GM18508 (cell line): ENCODE measurements around the gene NAXE.
"Not testable (repeated sequence)": the region's sequence is repeated elsewhere in the genome, so short reads cannot be mapped to it uniquely, and the experiment has no call there.

Experiments used
- ATAC-seq: cut with Tn5 transposase; IDR thresholded peaks from one replicate; pipeline ENCODE4 v1.9.1; 2021; ENCODE audit warnings: moderate number of reproducible peaks; ENCODE audit not compliant: insufficient read depth, unreplicated experiment

Gene NAXE

DNA sequence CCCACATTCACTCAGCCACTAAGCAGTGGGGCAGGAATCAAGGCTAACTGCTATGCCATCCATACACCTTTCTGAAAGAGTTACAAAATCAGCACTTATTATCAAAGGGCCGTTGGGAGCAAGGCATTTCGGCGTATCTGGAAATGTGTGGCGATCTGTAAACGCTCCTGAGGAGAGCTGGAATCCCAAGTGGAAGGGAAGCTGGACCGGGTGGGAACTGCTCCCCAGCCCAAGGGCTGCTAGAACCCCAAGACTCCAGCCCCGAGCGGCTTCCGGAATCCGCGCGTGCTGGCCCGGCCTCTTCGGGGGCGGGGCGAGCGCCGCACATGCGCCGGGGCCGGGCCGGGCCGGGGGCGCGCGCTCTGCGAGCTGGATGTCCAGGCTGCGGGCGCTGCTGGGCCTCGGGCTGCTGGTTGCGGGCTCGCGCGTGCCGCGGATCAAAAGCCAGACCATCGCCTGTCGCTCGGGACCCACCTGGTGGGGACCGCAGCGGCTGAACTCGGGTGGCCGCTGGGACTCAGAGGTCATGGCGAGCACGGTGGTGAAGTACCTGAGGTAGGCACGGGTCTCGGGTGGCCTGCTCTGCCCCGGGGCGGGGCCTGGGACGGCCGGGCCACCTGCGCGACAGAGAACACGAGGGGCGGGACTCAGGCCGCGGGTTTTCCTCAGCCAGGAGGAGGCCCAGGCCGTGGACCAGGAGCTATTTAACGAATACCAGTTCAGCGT, at the start of gene NAXE:
Gene NAXE, plus strand, starts transcription at position 345 of the 726 bp plus-strand sequence. Its CDS starts 29 bp downstream, at position 374.
- ATAC-seq, result no peak

DNA sequence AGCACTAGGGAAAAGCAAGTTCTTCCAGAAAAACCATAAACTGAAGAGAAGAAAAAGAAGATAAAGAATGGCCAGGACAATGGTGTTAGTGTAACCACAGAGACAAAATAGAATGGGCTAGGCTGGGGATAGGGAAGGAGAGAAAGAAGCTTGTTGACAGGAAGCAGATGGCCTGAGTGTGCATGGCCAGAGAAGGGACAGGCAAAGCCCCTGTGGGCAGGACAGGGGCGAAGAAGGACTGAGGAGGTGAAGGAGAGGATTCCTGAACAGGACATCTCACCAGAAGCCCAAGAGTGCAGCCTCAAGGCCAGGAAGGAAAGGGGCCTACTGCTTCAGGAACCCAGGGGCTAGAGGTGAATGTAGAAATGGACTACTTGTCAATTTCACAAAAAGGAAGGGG, 48.5 kb upstream of the NAXE start:
- no peak for ATAC-seq

DNA sequence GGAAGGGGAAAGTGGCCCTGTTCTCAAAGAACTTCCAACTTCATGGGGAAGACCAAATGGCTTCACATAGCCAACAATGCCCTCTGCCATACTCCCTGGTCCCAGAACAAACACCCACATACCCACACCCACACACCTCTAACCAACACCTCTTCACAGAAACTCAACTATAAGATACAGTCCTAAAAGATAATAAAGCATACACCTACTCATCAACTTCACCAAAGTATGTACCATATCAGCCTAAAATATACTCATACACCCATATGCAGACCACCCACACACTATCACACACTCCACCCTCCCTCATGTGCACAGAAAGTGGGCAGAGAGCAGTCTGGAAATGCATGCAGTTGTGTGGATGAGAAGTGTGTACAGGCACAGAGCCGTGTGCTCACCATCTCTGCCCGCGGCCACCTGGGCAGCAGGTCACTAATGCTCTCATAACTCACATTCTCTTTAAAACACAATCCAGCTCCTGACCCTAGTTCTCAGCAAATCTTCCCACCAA, 46.9 kb upstream of the NAXE start:
- no peak for ATAC-seq

DNA sequence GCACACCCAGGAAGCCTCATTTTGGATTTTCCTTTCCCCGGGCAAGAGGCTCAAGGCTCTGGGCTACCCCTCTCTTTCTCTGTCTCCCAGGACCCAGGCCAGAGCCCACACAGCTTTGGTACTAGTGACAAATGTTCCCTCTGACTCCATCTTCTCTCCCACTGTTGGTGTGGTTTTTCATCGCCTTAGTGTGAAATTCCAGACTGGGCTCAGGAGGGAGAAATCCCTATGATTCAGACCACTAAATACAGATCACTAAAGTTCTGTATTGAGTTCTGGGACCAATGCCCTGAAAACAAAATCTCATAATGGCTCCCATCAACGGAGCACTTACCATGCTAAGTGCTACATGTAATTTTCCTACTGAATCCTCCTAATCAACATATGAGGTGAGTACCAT, 45.3 kb upstream of the NAXE start:
- ATAC-seq, result no peak

DNA sequence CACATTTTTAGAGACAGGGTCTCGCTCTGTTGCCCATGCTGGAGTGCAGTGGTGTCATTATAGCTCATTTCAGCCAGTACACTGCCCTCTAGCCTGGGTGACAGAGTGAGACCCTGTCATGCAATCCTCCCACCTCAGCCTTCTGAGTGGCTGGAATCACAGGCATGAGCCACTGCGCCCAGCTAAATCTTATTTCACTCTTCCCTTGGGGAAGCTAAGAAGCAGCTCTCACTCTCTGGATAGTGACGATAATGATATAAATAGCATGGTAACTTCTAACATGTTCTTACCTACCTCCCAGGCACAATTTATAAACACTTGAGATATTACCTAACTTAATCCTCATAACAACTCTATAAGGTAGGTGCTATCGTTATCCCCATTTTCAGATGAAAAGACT, 44.1 kb upstream of the NAXE start:
- ATAC-seq, result no peak

DNA sequence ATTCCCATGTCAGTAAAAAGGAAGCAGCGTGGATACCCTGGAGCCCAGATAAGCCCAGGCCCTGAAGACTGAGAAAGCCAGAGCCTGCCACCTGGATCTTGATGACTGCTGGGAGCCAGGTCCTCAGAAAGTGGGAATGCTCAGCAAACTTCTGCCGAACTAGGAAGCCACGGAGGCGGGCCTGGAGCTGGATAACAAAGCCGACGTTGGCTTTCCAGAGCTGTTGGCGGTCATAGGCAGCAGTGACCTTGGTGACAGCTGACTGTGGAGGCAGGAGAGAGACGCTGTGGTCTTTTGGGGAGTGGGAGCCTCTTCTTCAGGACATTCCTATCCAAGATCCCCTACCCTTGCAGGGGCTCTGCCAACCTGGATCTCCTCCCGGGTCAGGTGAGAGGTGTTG, 43.6 kb upstream of the NAXE start:
- ATAC-seq, result no peak

DNA sequence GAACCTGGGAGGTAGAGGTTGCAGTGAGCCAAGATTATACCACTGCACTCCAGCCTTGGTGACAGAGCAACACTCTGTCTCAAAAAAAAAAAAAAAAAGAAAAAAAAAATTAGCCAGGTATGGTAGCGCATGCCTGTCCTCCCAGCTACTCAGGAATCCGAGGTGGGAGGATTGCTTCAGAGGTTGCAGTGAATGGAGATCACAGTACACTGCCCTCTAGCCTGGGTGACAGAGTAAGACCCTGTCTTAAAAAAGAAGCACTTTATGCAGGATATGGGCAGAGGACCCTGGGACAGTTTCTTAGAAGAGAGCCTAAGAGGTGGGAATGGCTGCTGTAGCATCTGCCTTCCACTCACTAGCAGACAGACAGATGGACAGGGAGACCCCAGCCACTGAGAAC, 42.2 kb upstream of the NAXE start:
- no peak for ATAC-seq

DNA sequence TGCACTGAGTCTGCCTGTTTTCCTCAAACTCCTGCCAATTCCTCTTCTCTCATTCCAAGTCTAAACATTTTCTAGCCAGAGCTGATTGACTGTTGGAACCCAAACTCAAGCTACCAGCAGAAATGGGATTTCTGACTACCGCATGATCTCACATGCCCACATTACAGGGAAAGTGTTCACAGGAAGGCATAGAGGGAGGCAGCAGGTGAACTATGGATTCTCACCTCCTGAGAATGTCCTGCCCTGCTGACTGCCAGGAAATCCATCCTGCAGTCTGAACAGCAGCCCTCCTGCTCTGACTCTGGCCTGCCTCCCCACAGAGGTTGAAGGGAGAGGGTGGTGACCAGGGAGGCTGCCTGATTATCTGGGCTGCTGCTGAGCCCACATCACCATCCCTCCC, 41.7 kb upstream of the NAXE start:
- no peak for ATAC-seq

DNA sequence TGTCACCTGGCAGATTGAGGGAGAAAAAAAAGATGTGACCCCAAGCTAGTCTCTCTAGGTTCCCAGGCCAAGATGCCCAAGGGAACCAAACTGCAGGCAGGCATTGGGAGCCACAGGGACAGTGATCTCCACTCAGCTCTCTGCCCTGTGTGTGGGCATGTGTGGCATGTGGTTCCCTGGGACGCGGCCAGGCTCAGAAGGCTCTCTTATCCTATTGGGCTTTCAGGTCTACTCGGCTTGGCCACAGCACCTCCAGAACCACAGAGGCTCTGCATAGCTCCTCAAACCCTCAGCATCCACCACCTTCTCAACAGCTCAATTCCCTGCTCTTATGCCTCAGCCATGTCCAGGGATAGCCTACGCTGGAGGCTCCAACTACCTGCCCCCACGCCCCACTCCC, 41.2 kb upstream of the NAXE start:
- no peak for ATAC-seq

DNA sequence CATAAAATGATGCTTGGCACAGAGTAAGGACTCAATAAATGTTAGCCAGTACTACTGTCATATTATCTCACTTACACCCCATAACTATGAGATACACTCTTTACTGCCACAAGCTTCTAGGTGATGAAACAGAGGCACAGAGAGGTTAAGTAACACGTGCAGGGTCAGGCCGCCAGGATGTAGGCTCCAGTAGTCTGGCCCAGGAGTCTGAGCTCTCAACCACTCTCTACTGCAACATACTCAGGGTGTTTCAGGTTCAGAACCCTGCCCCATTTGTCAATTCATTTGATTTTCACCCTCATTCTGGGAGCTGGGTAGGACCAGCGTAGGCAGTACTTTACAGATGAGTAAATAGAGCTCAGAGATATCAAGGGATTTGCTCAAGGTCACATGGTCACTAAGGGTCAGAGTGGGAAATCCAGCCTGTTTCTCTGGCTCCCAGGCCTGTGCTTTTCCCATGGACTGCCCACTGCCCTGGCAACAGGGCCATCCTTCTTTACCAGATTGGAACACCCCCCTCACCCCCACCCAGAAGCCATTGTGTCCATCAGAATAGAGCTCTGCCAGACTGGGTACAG, 40.4 kb upstream of the NAXE start:
- ATAC-seq, result no peak

DNA sequence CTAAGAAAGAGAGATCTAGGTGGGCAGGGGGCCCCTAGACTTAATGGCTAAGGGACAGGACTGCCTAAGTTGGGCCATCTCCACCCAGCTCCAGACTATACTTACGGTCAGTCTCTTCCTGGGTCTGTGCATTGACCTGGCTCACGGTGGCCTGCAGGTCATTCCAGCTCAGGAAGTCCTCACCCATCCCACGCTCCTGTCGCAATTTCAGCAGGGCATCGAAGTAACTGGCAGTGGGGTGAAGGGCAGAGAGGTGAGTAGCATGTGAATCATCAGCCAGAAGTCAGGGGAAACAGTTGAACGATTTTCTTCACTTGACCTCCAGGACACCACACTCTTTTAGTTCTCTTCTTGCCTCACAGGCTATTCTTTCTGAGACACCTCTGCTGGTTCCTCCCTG, 39.7 kb upstream of the NAXE start:
- no peak for ATAC-seq

DNA sequence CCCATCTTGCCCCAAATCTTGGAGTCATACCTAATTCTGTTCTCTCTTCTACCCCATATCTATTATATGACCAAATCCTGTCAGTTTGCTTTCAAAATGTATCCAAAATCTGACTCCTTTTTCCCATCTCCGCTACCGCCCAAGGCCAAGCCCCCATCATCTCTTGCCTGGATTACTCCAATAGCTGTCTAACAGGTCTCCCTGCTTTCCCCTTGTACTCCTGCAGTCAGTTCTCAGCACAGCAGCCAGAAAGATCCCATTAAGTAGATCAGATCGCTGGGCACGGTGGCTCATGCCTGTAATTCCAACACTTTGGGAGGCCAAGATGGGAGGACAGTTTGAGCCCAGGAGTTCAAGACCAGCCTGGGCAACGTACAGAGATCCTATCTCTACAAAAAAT, 39.1 kb upstream of the NAXE start:
- ATAC-seq, result no peak

DNA sequence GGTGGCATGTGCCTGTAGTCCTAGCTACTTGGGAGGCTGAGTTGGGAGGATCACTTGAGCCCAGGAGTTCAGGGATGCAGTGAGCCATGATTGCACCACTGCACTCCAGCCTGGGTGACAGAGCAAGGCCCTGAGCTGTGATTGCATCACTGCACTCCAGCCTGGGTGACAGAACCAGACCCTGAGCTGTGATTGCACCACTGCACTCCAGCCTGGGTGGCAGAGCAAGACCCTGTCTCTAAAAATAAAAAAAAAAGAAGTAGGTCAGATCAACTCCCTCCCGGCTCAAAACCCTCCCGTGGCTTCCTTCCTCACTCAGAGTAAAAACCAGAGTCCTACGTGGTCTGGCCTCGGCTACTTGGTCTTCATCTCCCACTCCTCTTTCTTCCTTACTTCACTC, 38.6 kb upstream of the NAXE start:
- ATAC-seq, result not testable (repeated sequence)

DNA sequence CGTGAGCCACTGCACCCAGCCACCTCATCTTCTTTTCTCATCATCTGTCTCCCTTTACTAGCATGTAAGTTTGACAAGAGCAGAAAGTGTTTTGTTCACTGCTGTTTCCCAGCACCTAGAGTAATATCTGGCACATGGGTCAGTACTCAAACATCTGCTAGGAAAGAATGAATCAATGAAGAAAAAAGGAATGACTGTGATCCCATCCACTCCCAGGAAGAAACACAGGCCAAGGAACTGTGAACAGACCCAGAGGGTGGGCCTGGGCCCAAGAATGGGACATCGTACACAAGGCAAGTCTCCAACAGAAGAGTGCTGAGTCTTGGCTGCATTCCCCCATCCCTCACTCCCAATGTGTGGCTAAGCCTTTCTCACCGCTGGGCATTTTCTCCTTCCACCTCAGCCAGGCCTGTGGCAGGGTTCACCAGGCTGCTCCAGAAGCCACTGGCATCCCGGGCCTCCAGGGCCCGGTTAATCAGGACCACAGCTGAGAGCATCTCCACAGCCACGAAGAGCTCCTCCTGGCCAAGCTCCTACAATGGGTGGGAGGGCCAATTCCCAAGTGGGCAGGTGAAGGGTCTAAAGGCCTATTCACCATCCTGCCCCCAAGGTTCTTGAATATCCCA, 37.6 kb upstream of the NAXE start:
- ATAC-seq, result no peak

DNA sequence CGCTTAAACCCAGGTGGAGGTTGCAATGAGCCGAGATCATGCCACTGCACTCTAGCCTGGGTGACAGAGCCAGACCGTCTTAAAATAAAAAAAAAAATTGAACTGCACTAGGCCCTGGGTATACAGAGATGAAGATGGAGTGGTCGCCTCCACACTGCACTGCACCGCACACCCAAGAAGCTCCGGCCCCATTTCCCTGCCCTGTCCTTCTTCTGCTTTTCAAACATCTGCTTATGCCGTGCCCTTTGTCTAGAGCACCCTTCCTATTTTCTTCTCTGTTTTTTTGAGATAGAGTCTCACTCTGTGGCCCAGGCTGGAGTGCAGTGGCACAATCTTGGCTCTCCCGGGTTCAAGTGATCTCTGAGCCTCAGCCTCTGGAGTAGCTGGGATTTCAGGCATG, 36.6 kb upstream of the NAXE start:
- no peak for ATAC-seq

DNA sequence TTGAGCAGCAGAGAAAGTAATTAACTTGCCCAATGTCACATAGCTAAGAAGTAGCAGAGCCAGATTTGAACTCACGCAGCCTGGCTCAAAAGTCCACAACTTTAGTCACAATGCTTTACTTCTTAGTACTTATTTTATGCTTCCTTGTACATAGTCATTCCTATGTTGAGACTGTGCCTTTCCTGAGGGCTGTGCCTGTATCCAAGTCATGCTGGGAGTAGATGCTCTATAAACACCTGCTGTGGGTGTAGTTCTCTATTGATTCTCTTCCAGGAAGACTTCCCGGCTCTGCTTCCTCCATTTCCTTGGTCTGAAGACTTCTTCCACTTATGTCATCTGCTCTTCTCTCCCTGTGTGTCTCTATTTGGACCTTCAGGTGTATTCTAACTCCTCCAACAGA, 35.9 kb upstream of the NAXE start:
- ATAC-seq, result no peak

DNA sequence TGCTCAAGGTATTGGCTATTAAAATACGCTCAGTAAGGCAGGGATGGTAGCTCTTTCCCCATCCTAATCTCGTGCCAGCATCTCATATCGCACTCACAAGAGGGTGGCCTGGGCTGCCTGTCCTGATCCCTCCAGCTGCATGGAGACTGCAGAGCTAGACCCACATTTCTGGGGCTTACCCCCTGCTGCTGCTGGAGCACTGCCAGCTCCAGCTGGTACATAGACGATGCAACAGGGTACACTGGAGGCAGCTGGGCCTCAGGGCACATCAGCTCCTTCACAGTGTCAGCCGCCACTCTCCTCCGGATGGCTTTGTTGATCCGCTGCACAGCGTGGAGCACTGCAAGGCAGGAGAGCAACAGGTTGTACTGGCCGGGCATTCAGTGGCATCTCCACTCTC, 35.2 kb upstream of the NAXE start:
- no peak for ATAC-seq

DNA sequence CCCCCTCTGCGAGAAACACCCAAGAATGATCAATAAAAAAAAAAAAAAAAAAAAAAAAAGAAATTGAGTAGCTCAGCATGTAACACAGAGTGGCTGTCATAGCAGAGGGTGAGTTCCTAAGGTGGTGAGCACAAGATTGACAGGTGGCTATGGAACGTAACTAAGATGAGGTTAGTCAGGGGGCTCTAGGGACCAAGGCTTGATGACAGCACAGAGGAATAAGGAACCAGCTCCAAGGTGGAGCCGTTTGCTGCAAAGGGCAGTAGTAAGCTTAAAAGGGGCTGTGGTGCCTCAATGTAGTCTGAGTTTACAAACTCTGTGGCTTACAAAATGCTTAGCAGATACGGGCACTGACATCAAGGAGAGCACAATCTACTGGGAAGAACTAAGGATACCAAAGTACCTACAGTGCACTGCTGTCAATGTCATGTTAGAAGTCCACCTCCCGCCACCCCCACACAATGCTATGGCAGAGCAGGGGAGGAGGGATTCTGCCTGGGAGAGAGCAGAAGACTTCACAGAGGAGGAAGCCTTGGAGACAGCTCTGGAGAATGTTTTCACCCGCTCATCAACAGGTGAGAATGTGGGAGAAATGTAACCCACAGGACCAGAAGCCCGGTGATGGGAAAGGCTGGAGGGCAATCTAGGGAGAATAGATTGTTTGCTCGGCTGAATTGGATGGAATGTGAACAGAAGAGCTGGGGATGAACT, 32.3 kb upstream of the NAXE start:
- ATAC-seq, result no peak

DNA sequence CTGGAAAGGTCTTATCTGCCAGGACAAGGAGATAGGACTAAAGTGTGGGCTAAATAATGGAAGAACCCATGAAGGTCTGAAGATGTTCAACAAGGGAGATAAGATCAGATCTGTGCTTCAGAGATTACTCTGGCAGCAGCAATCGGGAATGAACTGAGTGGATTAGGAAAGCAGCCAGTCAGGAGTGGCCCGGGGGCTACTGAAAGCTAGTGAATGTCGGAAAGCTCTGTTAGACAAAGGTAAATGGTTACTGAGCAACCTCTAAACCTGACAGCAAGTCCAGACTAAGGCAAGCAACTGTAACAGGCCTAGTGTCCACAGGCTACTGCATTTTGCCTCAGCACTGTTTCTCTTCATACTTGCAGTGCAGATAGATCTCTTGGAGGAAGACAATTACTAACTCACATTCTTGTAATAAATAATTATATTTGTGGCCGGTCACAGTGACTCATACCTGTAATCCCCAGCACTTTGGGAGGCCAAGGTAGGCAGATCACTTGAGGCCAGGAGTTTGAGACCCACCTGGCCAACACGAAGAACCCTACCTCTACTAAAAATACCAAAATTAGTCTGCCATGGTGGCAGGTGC, 31.7 kb upstream of the NAXE start:
- no peak for ATAC-seq

DNA sequence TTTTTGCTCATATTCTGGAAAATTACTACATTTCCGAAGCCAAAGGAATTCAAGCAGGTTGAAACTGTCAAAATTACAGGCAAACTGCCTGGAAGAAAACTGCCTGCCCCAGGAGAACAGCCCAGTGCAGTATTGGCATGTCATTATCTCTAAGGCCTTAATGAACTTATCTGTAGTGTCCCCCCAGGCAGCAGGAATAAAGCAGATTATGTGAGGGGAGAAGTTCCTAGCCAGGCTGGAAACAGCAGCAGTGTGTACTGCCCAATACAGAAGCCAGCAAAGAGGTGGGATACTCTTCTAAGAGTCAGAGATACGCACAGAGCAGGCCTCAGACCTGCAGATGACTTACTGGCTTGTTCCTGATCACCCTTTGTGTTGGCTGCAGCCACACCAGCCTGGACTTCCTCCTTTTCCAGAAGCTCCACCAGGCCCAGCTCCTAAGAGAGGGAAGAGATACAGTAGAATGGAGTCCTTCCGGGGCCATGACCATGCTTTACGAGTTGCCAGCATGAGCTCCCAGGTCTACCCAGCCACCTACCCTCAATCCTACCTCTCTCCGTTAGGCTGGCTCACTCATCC, 30.9 kb upstream of the NAXE start:
- ATAC-seq, result no peak
